ENCODE measurements around the gene PLPP7.

GRCh38 chr9:131292937-131293336 lies 3.4 kb downstream of the PLPP7 start:
- TF ChIP-seq CTCF (IDR thresholded peaks at IDR 0.05) (no peak), POLR2A (IDR thresholded peaks at IDR 0.05) (no peak)
